ENCODE results near the gene SLC39A1. TPM values are rescaled to one million over a fixed set of nuclear protein-coding genes. Genes with fewer than 3 reads are reported as not detected.

Gene SLC39A1
- polyA plus RNA-seq, 1 of the 3 experiments (the other 2 are of a cell fraction) = 89.6 TPM

- ChIA-PET CTCF (interaction anchor here (1.7 to 1.8 kb wide), 2 partner anchors 11 to 144 kb away, joined by 4 to 6 read pairs; no protein-coding TSS in a partner anchor), POLR2A (no interaction called here)
These were observed 22.6 kb downstream of the SLC39A1 start for GRCh38 chr1:153940756-153941155.

GRCh38 chr1:153939476-153939875 lies 23.9 kb downstream of the SLC39A1 start:
- no peaks in the 10 kb centered on the region for H3F3A ChIP-seq (replicated peaks; ENCODE audit: insufficient read depth)
- peak; percentile 12 for DNase-seq
- peaks cover 9% of the 10 kb centered on the region for H3K79me2 ChIP-seq (ENCODE audit: insufficient read depth)
- no peaks in the 10 kb centered on the region for H4K20me1 ChIP-seq (ENCODE audit: insufficient read depth)
- H3K36me3 ChIP-seq (replicated peaks in 1 of 2; ENCODE audit: control insufficient read depth in 1 of 2, insufficient read depth in 2 of 2, low read length in 1 of 2) = peaks cover 7 to 68% of the 10 kb centered on the region in 2 experiments
- no peak overlapping the region for H3K9ac ChIP-seq
- POLR2A ChIA-PET = interaction anchor here (0.7 to 1.6 kb wide), 3 partner anchors 8 to 28 kb away, joined by 3 to 6 read pairs (median 3); partner anchors contain the start of gene CREB3L4
- no peak overlapping the region for H3K4me2 ChIP-seq
- TF ChIP-seq, protein P1, sequence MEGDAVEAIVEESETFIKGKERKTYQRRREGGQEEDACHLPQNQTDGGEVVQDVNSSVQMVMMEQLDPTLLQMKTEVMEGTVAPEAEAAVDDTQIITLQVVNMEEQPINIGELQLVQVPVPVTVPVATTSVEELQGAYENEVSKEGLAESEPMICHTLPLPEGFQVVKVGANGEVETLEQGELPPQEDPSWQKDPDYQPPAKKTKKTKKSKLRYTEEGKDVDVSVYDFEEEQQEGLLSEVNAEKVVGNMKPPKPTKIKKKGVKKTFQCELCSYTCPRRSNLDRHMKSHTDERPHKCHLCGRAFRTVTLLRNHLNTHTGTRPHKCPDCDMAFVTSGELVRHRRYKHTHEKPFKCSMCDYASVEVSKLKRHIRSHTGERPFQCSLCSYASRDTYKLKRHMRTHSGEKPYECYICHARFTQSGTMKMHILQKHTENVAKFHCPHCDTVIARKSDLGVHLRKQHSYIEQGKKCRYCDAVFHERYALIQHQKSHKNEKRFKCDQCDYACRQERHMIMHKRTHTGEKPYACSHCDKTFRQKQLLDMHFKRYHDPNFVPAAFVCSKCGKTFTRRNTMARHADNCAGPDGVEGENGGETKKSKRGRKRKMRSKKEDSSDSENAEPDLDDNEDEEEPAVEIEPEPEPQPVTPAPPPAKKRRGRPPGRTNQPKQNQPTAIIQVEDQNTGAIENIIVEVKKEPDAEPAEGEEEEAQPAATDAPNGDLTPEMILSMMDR (IDR thresholded peaks at IDR 0.05) = no peak
- TF ChIP-seq MEF2A (IDR thresholded peaks at IDR 0.05; ENCODE audit: borderline replicate concordance, low read depth) (no peak), NRF1 (IDR thresholded peaks at IDR 0.05; ENCODE audit: low read depth, low read length) (no peak), FOSL2 (IDR thresholded peaks at IDR 0.05; ENCODE audit: borderline replicate concordance, low read depth) (no peak), RXRA (IDR thresholded peaks at IDR 0.05; ENCODE audit: borderline replicate concordance, low read depth) (no peak), CHD2 (IDR thresholded peaks at IDR 0.05; ENCODE audit: low read length, partially characterized antibody) (no peak), REST (IDR thresholded peaks at IDR 0.05; ENCODE audit: low read depth, low read length) (no peak), TEAD4 (IDR thresholded peaks at IDR 0.05; ENCODE audit: borderline replicate concordance, insufficient read depth) (no peak), YY1 (IDR thresholded peaks at IDR 0.05; ENCODE audit: low read depth) (no peak), POLR2AphosphoS5 (IDR thresholded peaks at IDR 0.05; ENCODE audit: low read depth, low read length) (no peak), GATA2 (CRISPR knock-in tag; IDR thresholded peaks at IDR 0.05) (no peak)
- TF ChIP-seq, protein P2, sequence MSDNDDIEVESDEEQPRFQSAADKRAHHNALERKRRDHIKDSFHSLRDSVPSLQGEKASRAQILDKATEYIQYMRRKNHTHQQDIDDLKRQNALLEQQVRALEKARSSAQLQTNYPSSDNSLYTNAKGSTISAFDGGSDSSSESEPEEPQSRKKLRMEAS (IDR thresholded peaks at IDR 0.05; ENCODE audit: low read depth) = no peak
- TF ChIP-seq, protein P3, sequence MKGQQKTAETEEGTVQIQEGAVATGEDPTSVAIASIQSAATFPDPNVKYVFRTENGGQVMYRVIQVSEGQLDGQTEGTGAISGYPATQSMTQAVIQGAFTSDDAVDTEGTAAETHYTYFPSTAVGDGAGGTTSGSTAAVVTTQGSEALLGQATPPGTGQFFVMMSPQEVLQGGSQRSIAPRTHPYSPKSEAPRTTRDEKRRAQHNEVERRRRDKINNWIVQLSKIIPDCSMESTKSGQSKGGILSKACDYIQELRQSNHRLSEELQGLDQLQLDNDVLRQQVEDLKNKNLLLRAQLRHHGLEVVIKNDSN (IDR thresholded peaks at IDR 0.05; ENCODE audit: borderline replicate concordance, low read depth) = no peak
- H3K4me1 ChIP-seq (ENCODE audit: control insufficient read depth in 1 of 2, insufficient read depth in 2 of 2, low read depth in 1 of 2, low read length in 1 of 2) = peaks cover 0 to 6% of the 10 kb centered on the region in 2 experiments; a peak in 1 of 4 replicates
- H3K27me3 ChIP-seq (ENCODE audit: insufficient read depth) = no peaks in the 10 kb centered on the region
- H3K9me2 ChIP-seq = no peaks in the 10 kb centered on the region
- no peaks in the 10 kb centered on the region for H3K9me3 ChIP-seq
- 94% methylated on average over 6 of the region's 12 CpGs for WGBS (ENCODE audit: low lambda C conversion rate)
- CTCF ChIA-PET = interaction anchor here (0.8 to 1.8 kb wide), 6 partner anchors 10 to 142 kb away, joined by 3 to 6 read pairs (median 4); partner anchors contain the start of gene RAB13
- no peak overlapping the region for H3K4me3 ChIP-seq (ENCODE audit: low read depth in 2 of 2, low read length in 1 of 2)
- H3K27ac ChIP-seq (ENCODE audit: low read depth in 2 of 2, low read length in 1 of 2) = no peak overlapping the region
- H2AFZ ChIP-seq (ENCODE audit: low read depth) = no peak overlapping the region

More at GRCh38 chr1:153940756-153941155, 22.6 kb downstream of the SLC39A1 start:
- WGBS (ENCODE audit: low lambda C conversion rate) = 96% methylated on average over 8 of the region's 8 CpGs
- Histone ChIP-seq H3K27me3 (ENCODE audit: insufficient read depth) (no peaks in the 10 kb centered on the region), H3K4me1 (ENCODE audit: control insufficient read depth in 1 of 2, insufficient read depth in 2 of 2, low read depth in 1 of 2, low read length in 1 of 2) (peaks cover 0 to 13% of the 10 kb centered on the region in 2 experiments; a peak in 1 of 4 replicates), H2AFZ (ENCODE audit: low read depth) (no peak overlapping the region), H3K79me2 (ENCODE audit: insufficient read depth) (peaks cover 21% of the 10 kb centered on the region), H3K4me3 (ENCODE audit: low read depth in 2 of 2, low read length in 1 of 2) (no peak overlapping the region), H3K36me3 (replicated peaks in 1 of 2; ENCODE audit: control insufficient read depth in 1 of 2, insufficient read depth in 2 of 2, low read length in 1 of 2) (peaks cover 7 to 61% of the 10 kb centered on the region in 2 experiments), H3K9me2 (no peaks in the 10 kb centered on the region), H4K20me1 (ENCODE audit: insufficient read depth) (no peaks in the 10 kb centered on the region), H3K27ac (ENCODE audit: low read depth in 2 of 2, low read length in 1 of 2) (no peak overlapping the region), H3K9ac (no peak overlapping the region), H3K9me3 (no peaks in the 10 kb centered on the region), H3K4me2 (no peak overlapping the region), H3F3A (replicated peaks; ENCODE audit: insufficient read depth) (no peaks in the 10 kb centered on the region)
- TF ChIP-seq MXI1 (IDR thresholded peaks at IDR 0.05; ENCODE audit: low read depth, low read length) (no peak), FOXM1 (IDR thresholded peaks at IDR 0.05; ENCODE audit: low read depth) (no peak), FOSL2 (IDR thresholded peaks at IDR 0.05; ENCODE audit: borderline replicate concordance, low read depth) (no peak), NRF1 (IDR thresholded peaks at IDR 0.05; ENCODE audit: low read depth, low read length) (no peak)
- TF ChIP-seq, protein P2 (IDR thresholded peaks at IDR 0.05; ENCODE audit: low read depth) = no peak
- DNase-seq = peak; percentile 5

All from SK-N-SH (cell line).